GM19372 (cell line): Measurements from ENCODE around the gene ZNF613.

Experiments
- ATAC-seq: cut with Tn5 transposase; IDR thresholded peaks from one replicate; pipeline ENCODE4 v1.9.1; 2021; ENCODE audit warnings: mild to moderate bottlenecking, low read depth, moderate library complexity; ENCODE audit not compliant: unreplicated experiment

The ZNF613 gene

GRCh38 chr19:51994048-51994644 is 66.9 kb downstream of the ZNF613 start:
- ATAC-seq = no peak
